SU-DHL-6 (cell line): ENCODE data around the gene OPHN1.

Source experiments
- H2AFZ ChIP-seq: fragments of 200-600 bp; sonication (generic); 2 replicates; pipeline ENCODE4 v1.6.1; 2014; ENCODE audit warnings: low read depth, mild to moderate bottlenecking, moderate library complexity, mixed read lengths, antibody characterized with exemption, low read length; ENCODE audit not compliant: severe bottlenecking
- H3F3A ChIP-seq: fragments of 200-600 bp; shearing (Covaris generic); 2 replicates; pipeline ENCODE4 v1.6.0; 2016; ENCODE audit warnings: antibody characterized with exemption, mild to moderate bottlenecking; ENCODE audit not compliant: insufficient read depth
- H3K27ac ChIP-seq: fragments of 200-600 bp; sonication (generic); 2 replicates; pipeline ENCODE4 v1.5.1; 2016; ENCODE audit warnings: low read depth, mild to moderate bottlenecking, low read length, moderate library complexity, mixed read lengths
- H3K27me3 ChIP-seq: fragments of 200-600 bp; sonication (generic), shearing (Covaris generic); 2 replicates; pipeline ENCODE4 v1.6.0; 2014; ENCODE audit warnings: mild to moderate bottlenecking, low read length
- H3K36me3 ChIP-seq: fragments of 200-600 bp; sonication (generic); 2 replicates; pipeline ENCODE4 v1.6.1; 2014; ENCODE audit warnings: mild to moderate bottlenecking, low read length, mixed read lengths
- H3K4me2 ChIP-seq: fragments of 300-600, 200-600 bp; shearing (Covaris generic), sonication (generic); 2 replicates; pipeline ENCODE4 v1.6.0; 2014; ENCODE audit warnings: low read length, low read depth, mild to moderate bottlenecking; ENCODE audit not compliant: poor library complexity, severe bottlenecking
- H3K4me3 ChIP-seq: fragments of 200-600 bp; sonication (generic); 2 replicates; pipeline ENCODE4 v1.5.1; 2014; ENCODE audit warnings: antibody characterized with exemption, low read length, mild to moderate bottlenecking, mixed read lengths; ENCODE audit not compliant: insufficient read depth, poor library complexity, severe bottlenecking
- H3K79me2 ChIP-seq: fragments of 200-600 bp; sonication (generic); 2 replicates; pipeline ENCODE4 v1.6.1; 2014; ENCODE audit warnings: mild to moderate bottlenecking, low read length, moderate library complexity; ENCODE audit not compliant: insufficient read depth
- H3K9ac ChIP-seq: fragments of 200-600 bp; sonication (generic); 2 replicates; pipeline ENCODE4 v1.7.0; 2014; ENCODE audit warnings: mild to moderate bottlenecking, low read length
- H3K9me2 ChIP-seq: fragments of 200-600 bp; sonication (generic); replicated peaks from 2 replicates; pipeline ENCODE4 v1.6.1; 2014; ENCODE audit warnings: low read length; ENCODE audit not compliant: insufficient read depth
- H3K9me3 ChIP-seq: fragments of 200-600 bp; sonication (generic); 2 replicates; pipeline ENCODE4 v1.6.1; 2014; ENCODE audit warnings: low read length, mixed read lengths; ENCODE audit not compliant: insufficient read depth
- H4K20me1 ChIP-seq: fragments of 200-600 bp; sonication (generic); 2 replicates; pipeline ENCODE4 v1.6.1; 2014; ENCODE audit warnings: low read depth, mild to moderate bottlenecking, antibody characterized with exemption, low read length, moderate library complexity, mixed read lengths
- EZH2phosphoT487 ChIP-seq: fragments of 200-600 bp; sonication (generic), shearing (Covaris generic); conservative IDR thresholded peaks from 2 replicates; pipeline ENCODE4 v1.6.1; 2018; ENCODE audit warnings: mild to moderate bottlenecking, antibody characterized with exemption, low read length, moderate library complexity, mixed read lengths
- TF ChIP-seq, protein P1 (sequence below): fragments of 200-600 bp; sonication (generic); IDR thresholded peaks from one replicate; pipeline ENCODE4 v1.5.1; 2017; ENCODE audit warnings: antibody characterized with exemption, mild to moderate bottlenecking, low read length, moderate library complexity; ENCODE audit not compliant: insufficient read depth, poor library complexity, severe bottlenecking

OPHN1 gene

DNA sequence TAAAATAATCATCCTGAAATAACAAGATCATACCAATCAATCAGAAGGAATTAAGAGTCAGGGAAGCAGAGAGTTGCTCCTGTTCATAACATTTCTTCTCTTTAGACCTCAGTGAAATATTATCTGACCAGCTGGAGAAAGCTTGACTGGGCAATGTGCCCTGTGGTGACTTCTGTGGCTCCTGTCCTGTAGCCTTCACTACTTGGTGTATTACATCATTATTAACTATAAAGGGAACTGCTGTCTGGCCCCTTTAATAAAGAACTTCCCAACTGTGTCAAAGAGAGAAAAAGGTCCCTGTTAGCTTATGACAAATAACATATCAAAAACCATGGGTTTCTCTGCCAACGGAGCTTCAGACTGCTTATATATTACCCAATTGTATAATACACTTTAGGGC is 18.0 kb downstream of the OPHN1 start:
- Histone ChIP-seq H3K4me2 (no peak overlapping the region), H3K9me3 (no peaks in the 10 kb centered on the region), H3K79me2 (no peaks in the 10 kb centered on the region), H3K27me3 (no peaks in the 10 kb centered on the region), H4K20me1 (no peaks in the 10 kb centered on the region), H3F3A (no peaks in the 10 kb centered on the region), H3K9ac (no peak overlapping the region), H3K4me3 (no peak overlapping the region), H3K9me2 (no peaks in the 10 kb centered on the region), H2AFZ (no peak overlapping the region), H3K27ac (no peak overlapping the region), H3K36me3 (no peaks in the 10 kb centered on the region)
- TF ChIP-seq, protein P1, sequence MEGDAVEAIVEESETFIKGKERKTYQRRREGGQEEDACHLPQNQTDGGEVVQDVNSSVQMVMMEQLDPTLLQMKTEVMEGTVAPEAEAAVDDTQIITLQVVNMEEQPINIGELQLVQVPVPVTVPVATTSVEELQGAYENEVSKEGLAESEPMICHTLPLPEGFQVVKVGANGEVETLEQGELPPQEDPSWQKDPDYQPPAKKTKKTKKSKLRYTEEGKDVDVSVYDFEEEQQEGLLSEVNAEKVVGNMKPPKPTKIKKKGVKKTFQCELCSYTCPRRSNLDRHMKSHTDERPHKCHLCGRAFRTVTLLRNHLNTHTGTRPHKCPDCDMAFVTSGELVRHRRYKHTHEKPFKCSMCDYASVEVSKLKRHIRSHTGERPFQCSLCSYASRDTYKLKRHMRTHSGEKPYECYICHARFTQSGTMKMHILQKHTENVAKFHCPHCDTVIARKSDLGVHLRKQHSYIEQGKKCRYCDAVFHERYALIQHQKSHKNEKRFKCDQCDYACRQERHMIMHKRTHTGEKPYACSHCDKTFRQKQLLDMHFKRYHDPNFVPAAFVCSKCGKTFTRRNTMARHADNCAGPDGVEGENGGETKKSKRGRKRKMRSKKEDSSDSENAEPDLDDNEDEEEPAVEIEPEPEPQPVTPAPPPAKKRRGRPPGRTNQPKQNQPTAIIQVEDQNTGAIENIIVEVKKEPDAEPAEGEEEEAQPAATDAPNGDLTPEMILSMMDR: no peak
- TF ChIP-seq EZH2phosphoT487: no peak

DNA sequence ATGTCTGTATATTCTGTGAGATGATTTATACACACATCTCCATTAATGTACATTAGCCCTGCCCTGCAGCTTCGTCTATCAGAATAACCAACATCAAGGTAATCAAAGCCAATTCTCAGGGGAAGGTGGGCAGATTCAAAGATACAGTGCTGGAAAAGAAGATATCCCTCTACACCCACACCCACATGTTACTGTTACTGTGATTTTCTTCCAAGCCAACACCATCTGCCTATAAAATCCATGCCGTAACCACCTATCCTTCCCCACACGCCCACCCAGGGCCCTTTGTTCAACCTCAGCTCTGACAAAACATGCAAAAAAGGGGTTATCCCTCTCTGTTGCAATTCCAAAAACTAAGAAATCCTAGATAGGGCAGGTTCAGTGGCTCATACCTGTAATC is 20.0 kb downstream of the OPHN1 start:
- Histone ChIP-seq H3K27me3 (no peaks in the 10 kb centered on the region), H4K20me1 (no peaks in the 10 kb centered on the region), H3K4me2 (no peak overlapping the region), H3K9me3 (no peaks in the 10 kb centered on the region), H3K9ac (no peak overlapping the region), H3K36me3 (no peaks in the 10 kb centered on the region), H3K4me3 (no peak overlapping the region), H3K79me2 (no peaks in the 10 kb centered on the region), H3F3A (no peaks in the 10 kb centered on the region), H3K9me2 (no peaks in the 10 kb centered on the region), H2AFZ (no peak overlapping the region), H3K27ac (no peak overlapping the region)
- TF ChIP-seq, protein P1: no peak
- no peak for TF ChIP-seq EZH2phosphoT487

DNA sequence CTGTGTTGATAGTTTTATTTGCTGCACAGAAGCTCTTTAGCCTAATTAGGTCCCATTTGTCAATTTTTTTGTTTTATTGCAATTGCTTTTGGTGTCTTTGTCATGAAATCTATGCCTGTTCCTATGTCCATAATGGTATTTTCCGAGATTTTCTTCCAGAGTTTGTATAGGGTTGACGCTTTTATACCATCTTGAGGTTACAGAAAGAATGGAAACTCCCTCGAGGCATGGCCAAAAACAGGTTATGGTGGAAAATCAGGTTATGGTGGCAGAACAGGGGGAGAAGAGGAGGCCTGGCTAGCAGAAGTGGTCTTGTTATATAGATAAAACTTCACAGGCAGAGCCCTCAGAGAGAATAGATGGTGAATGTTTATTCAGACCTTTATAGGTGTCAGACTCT is 21.6 kb downstream of the OPHN1 start:
- Histone ChIP-seq H3K27me3 (no peaks in the 10 kb centered on the region), H3K9me2 (no peaks in the 10 kb centered on the region), H3K9me3 (no peaks in the 10 kb centered on the region), H3K79me2 (no peaks in the 10 kb centered on the region), H3K4me2 (no peak overlapping the region), H3K27ac (no peak overlapping the region), H3F3A (no peaks in the 10 kb centered on the region), H3K36me3 (no peaks in the 10 kb centered on the region), H2AFZ (no peak overlapping the region), H3K9ac (no peak overlapping the region), H4K20me1 (no peaks in the 10 kb centered on the region), H3K4me3 (no peak overlapping the region)
- TF ChIP-seq EZH2phosphoT487: no peak
- TF ChIP-seq, protein P1: no peak

DNA sequence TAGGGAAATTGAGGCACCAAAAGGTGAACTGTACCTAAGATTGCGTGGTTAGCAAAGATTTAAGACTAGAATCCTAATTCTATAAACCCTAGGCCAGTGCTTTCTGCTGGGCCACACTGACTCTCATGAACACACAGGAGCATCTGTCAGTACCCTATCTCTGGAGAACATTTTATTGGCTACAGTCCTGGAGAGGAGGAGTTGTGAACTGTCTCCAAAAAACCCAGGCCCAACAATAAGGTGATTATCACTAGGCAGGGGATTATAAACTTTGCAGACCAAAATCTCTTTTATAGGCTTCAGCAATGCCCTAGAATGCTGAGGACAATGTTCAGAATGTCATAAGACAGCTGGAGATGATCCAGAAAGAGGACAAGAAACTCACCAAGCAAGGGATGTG is 24.1 kb downstream of the OPHN1 start:
- Histone ChIP-seq H3K4me3 (no peak overlapping the region), H3K79me2 (no peaks in the 10 kb centered on the region), H3K27me3 (no peaks in the 10 kb centered on the region), H3K9me2 (no peaks in the 10 kb centered on the region), H3K9ac (no peak overlapping the region), H3K4me2 (no peak overlapping the region), H3K27ac (no peak overlapping the region), H4K20me1 (no peaks in the 10 kb centered on the region), H3K36me3 (no peaks in the 10 kb centered on the region), H3F3A (no peaks in the 10 kb centered on the region), H2AFZ (no peak overlapping the region), H3K9me3 (no peaks in the 10 kb centered on the region)
- TF ChIP-seq, protein P1: no peak
- TF ChIP-seq EZH2phosphoT487: no peak
